G401.6 (cell line): ENCODE measurements around the gene CDK15.

Experiments
- FAIRE-seq: peaks from 2 replicates; lab custom pipeline; 2012; peaks lifted over from hg19 to GRCh38; lab: Jason Lieb, UNC

The CDK15 gene

DNA sequence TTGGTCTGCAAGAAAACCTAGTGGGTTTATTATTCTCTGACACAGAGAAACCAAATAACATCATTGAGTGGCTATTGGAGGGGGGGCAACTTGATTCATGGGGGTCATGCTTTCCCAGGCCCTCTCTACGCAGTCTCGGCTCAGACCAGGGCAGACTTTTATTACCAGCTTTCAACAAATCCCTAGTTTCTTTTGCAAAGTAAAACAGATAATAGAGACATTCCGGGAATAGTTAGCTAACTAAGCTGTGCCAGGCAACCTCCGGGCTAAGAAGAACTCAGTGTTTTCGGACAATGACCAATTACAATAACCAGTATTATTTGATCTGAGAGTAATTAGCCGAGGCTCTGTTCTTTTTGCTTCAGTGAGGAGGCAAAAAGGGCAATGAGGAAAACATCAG is 66.3 kb downstream of the CDK15 start:
- no peak for FAIRE-seq

GRCh38 chr2:201879996-201880395 is 73.7 kb downstream of the CDK15 start:
- no peak for FAIRE-seq

GRCh38 chr2:201880579-201880978 is 74.2 kb downstream of the CDK15 start:
- FAIRE-seq: no peak

DNA sequence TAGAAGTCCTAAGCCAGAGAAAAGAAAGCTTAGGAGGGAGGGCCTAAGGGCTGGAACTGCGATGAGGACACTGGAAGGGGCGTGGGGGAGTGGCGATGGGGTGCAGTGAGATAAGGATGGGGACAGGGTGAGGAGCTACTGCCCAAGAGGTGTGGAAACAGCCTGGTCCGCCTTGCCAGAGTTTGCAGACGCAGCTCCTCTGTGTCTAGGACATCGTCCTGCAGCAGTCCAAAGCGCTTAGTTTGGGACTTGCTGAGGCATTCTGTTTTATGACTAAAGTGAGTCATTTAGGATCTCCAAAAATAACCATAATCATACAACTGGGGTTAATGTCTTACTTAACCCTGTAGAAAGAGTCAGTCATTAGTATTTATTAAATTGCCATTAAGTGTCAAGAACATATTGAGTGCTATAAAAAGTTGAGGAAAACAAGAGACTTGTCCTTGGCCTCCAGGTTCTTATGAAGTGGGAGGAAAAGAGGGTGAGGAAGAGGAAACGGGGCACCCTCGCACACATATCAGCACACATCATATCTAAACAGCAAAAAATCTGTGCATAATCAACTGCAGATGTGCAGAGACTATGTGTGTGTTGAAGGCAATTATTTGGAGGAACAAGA is 74.8 kb downstream of the CDK15 start:
- FAIRE-seq: no peak

DNA sequence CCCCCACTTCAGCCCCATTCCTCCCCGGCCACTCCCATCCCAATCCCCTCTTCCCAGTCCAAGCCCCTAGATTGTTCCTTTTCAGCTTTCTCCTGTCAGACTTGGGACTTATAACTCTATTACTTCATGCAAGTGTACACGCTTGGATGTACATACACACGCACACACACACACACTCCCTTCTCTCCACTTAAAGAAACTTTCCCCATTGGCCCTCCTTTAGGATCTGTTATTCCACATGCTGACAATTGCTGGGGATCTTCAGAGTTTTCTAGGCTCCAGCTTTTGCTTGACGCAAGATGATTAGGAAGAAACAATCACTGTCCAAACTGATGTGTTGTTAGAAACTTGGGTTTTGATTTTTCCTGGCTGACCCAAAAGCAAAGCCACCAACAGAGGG is 75.4 kb downstream of the CDK15 start:
- FAIRE-seq: no peak

- no peak for FAIRE-seq
Observed at GRCh38 chr2:201882353-201883090, 76.2 kb downstream of the CDK15 start.

GRCh38 chr2:201883606-201884369 is 77.5 kb downstream of the CDK15 start:
- no peak for FAIRE-seq

GRCh38 chr2:201886504-201886903 is 80.2 kb downstream of the CDK15 start:
- no peak for FAIRE-seq

DNA sequence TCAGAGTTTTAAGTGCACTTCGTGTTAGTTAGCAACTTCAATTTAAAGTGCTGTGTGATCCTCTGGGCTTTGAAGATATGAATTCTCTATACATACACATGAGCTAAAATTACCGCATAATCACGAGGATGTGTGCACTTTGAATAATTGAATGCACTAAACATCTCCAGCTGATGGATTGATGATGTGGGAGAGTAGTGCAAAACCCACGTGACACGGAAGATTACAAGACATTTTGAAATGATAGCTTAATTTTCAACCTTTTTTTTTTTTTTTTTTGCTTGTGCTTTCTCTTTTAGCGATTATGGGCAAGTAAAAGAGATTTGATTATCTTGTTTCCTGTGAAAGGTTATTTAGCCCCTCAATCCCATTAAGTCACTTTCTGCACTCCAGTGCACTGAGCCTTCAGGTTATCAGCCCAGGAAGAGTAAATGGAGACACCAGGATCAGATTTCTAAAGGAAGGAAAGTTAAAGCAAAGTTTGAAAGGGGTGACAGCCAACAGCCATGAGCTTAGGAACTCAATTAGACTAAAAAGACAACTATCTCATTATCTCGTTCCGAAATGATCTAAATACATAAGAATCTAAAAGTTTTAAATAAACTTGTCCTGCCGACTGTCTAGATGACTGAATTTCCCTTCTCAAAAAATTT is 81.6 kb downstream of the CDK15 start:
- no peak for FAIRE-seq

GRCh38 chr2:201888426-201888800 is 82.1 kb downstream of the CDK15 start:
- no peak for FAIRE-seq

DNA sequence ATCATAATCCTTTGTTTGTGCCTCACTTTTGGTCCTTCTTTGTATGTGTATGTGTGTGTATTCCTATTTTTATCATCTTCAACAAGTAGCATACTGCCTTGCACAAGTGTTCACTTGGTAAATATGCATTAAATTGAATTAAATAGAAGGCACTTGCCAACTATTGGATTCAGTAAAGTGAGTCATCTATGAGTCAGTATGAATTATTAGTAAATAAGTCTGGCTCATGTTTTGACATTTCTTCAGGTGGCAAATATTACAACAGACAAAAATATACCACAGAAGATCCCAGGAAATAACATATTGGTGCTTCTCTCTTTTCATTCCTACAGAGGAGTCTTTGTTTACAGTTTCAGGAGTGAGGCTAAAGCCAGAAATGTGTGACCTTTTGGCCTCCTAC is 84.1 kb downstream of the CDK15 start:
- FAIRE-seq: no peak

DNA sequence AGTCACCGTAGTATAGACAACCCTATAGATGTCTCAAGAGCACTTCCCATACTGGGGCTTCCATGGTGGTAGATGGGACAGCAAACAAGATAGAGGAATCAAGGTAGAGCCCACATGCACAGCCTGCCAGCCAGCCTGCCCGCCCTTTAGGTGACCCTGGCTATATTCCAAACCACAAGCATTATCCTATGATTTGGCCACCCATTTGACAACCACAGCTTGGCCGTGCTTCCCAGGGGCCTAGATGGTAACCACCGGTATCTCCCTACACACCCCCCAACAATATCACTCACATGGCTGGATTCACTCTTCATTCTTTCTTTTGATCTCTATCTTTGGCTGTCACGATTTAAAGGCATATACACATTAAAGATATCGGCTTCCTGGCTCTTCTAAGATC is 85.3 kb downstream of the CDK15 start:
- FAIRE-seq: no peak

DNA sequence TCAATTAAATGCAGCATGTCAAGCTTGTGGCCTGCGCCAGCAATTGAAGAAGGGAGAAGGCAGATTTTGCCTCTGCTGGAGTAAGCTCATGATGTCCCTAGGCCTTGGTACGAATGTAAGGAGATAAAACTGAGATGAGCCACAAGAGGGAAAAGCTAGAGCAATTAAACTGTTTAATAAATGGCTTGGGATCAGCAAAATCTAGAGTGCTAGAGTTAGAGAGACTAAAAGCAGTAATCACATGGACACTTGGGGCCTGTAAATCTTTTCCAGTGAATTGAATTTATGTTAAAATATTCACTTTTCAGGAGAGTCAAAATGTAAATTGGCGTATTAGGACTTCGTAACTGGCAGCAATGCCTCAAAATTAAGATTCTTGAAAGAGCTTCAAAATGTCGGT is 86.2 kb downstream of the CDK15 start:
- no peak for FAIRE-seq

DNA sequence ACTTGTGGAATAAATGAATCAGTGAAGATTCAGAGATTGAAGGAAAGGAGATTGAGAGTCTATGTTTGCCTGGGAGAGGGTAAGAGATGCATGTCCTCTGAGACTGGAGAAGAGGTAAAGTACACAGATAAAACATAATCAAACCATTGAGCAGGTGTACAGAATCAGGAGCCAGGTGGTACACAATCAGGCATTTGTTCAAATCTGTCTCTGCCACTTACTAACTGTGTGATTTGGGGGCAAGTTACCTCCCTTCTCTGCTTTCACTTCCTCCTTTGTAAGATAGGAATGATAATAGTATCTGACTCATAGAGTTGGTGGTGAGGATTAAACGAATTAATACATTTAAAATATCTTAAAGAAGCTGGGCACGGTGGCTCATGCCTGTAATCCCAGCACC is 94.0 kb downstream of the CDK15 start:
- FAIRE-seq: no peak

- no peak for FAIRE-seq
Observed at GRCh38 chr2:201901786-201902185, 95.4 kb downstream of the CDK15 start.

- FAIRE-seq: no peak
Observed at GRCh38 chr2:201904538-201905420, 98.4 kb downstream of the CDK15 start.

DNA sequence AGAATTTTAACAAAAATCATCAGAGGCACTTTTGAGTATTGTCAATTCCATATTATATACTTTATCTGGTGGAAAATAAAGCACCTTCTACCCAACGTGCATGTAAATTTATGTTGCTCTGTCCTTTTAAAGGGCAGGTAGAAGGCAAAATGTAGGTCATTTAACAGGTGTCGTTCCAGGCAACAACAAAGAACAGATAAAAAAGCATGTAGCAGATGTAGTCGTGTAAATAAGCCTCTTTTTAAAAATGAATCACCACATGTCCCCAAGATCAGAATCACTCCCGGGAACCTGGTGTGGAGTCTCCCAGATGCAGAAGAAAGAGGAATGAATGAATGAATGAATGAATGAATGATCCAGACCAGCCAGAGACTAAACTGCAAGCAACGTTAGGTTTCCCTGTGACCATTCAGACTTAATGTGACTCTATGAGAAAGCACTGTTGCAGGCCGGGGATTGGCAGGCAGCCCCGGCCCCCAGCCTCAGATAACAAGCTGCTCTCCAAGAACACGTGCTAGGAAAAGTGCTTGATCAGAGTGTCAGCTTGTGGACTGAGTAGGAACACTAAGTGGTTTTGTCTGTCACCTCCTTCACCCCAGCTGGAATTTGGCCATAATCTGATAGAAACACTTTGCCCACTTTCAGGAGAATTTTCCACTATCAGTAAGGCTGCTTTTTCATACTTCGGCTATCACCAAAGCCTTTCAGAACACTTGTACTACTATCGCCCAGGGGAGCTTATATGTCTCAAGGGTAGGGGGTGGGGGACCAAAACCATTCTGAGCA is 100.6 kb downstream of the CDK15 start:
- FAIRE-seq: no peak

DNA sequence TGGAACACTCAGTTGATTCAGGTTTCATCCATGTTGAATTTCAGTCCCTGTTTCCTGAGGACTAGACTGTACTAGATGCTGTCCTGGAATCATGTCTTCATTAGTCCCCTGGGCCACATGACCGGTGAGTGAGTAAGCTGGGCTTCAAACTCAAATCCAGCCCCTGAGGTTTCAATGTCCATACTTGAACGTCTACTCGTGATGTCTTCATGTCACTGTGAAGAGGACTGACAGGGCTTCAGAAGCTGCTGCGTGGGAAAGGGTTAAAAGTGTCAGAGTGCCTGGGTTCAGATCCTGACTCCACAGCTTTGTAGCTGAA is 101.2 kb downstream of the CDK15 start:
- FAIRE-seq: no peak

GRCh38 chr2:201908901-201909300 is 102.6 kb downstream of the CDK15 start:
- no peak for FAIRE-seq

- no peak for FAIRE-seq
Observed at GRCh38 chr2:201909348-201909747, 103.0 kb downstream of the CDK15 start.

- no peak for FAIRE-seq
Observed at GRCh38 chr2:201909961-201910361, 103.6 kb downstream of the CDK15 start.
